KG1 (cell line): ENCODE data around the gene ZNF787.

Source experiments
- DNase-seq: peaks from one replicate; lab custom pipeline; 2025; lab: John Stamatoyannopoulos, UW

ZNF787 gene

GRCh38 chr19:56086671-56087430 lies 34.2 kb downstream of the ZNF787 start:
- DNase-seq: no peak

GRCh38 chr19:56085571-56086275 lies 35.4 kb downstream of the ZNF787 start:
- no peak for DNase-seq

- no peak for DNase-seq
These were observed 36.1 kb downstream of the ZNF787 start for GRCh38 chr19:56084835-56085536.

GRCh38 chr19:56083668-56084067 lies 37.4 kb downstream of the ZNF787 start:
- no peak for DNase-seq

- DNase-seq: peak; percentile 21
These were observed 40.3 kb downstream of the ZNF787 start for GRCh38 chr19:56080669-56081401.

GRCh38 chr19:56079609-56080008 lies 41.5 kb downstream of the ZNF787 start:
- DNase-seq: no peak

GRCh38 chr19:56076498-56076897 lies 44.6 kb downstream of the ZNF787 start:
- peak; percentile 12 for DNase-seq

- no peak for DNase-seq
These were observed 49.9 kb downstream of the ZNF787 start for GRCh38 chr19:56071151-56071550.

- DNase-seq: no peak
These were observed 51.5 kb downstream of the ZNF787 start for GRCh38 chr19:56069642-56070041.

- peak; percentile 60 for DNase-seq
These were observed 54.7 kb downstream of the ZNF787 start for GRCh38 chr19:56066152-56067023.

GRCh38 chr19:56053596-56053995 lies 67.5 kb downstream of the ZNF787 start:
- DNase-seq: no peak
